ENCODE data around the gene CCDC157.

Gene CCDC157

GRCh38 chr22:30333707-30334087 is 23.1 kb upstream of the CCDC157 start:
- Histone ChIP-seq H3K27me3 (ENCODE audit: insufficient read depth, low read length) (no peaks in the 10 kb centered on the region), H3K27ac (ENCODE audit: low read depth, low read length, poor library complexity, severe bottlenecking) (no peak overlapping the region), H2AFZ (ENCODE audit: low read length) (no peak overlapping the region), H3K9ac (ENCODE audit: low read length) (no peak overlapping the region), H3K4me2 (ENCODE audit: low read length) (no peak overlapping the region), H3F3A (ENCODE audit: insufficient read depth, low read length) (no peaks in the 10 kb centered on the region), H3K4me3 (ENCODE audit: low read depth, low read length, poor library complexity, severe bottlenecking) (no peak overlapping the region), H4K20me1 (ENCODE audit: insufficient read depth, low read length) (no peaks in the 10 kb centered on the region), H3K9me3 (ENCODE audit: low read length) (no peaks in the 10 kb centered on the region), H3K79me2 (ENCODE audit: insufficient read depth, low read length) (no peaks in the 10 kb centered on the region), H3K4me1 (ENCODE audit: insufficient read depth, low read length, severe bottlenecking) (no peaks in the 10 kb centered on the region), H3K36me3 (ENCODE audit: insufficient read depth, low read length) (peaks cover 82% of the 10 kb centered on the region), H3K9me2 (ENCODE audit: low read depth, low read length) (no peaks in the 10 kb centered on the region)
- no peak for TF ChIP-seq CTCF (IDR thresholded peaks at IDR 0.05; ENCODE audit: low read length)
- TF ChIP-seq EZH2 (IDR thresholded peaks at IDR 0.05; ENCODE audit: borderline replicate concordance, low read length), result no peak

- Histone ChIP-seq H3K9me3 (ENCODE audit: low read length) (no peaks in the 10 kb centered on the region), H3K9me2 (ENCODE audit: low read depth, low read length) (no peaks in the 10 kb centered on the region), H3K27me3 (ENCODE audit: insufficient read depth, low read length) (no peaks in the 10 kb centered on the region), H3K4me1 (ENCODE audit: insufficient read depth, low read length, severe bottlenecking) (no peaks in the 10 kb centered on the region), H2AFZ (ENCODE audit: low read length) (no peak overlapping the region), H3K36me3 (ENCODE audit: insufficient read depth, low read length) (peaks cover 88% of the 10 kb centered on the region), H3K9ac (ENCODE audit: low read length) (no peak overlapping the region), H3F3A (ENCODE audit: insufficient read depth, low read length) (no peaks in the 10 kb centered on the region), H3K4me2 (ENCODE audit: low read length) (no peak overlapping the region), H3K4me3 (ENCODE audit: low read depth, low read length, poor library complexity, severe bottlenecking) (no peak overlapping the region), H3K79me2 (ENCODE audit: insufficient read depth, low read length) (no peaks in the 10 kb centered on the region), H3K27ac (ENCODE audit: low read depth, low read length, poor library complexity, severe bottlenecking) (no peak overlapping the region), H4K20me1 (ENCODE audit: insufficient read depth, low read length) (no peaks in the 10 kb centered on the region)
- TF ChIP-seq EZH2 (IDR thresholded peaks at IDR 0.05; ENCODE audit: borderline replicate concordance, low read length) (no peak), CTCF (IDR thresholded peaks at IDR 0.05; ENCODE audit: low read length) (no peak)
These were observed 22.2 kb upstream of the CCDC157 start for GRCh38 chr22:30334646-30335045.

- H3K36me3 ChIP-seq (ENCODE audit: insufficient read depth, low read length), result peaks cover 91% of the 10 kb centered on the region
- H3K79me2 ChIP-seq (ENCODE audit: insufficient read depth, low read length), result no peaks in the 10 kb centered on the region
These were observed 21.6 kb upstream of the CCDC157 start for GRCh38 chr22:30335236-30335635.

More at GRCh38 chr22:30335236-30335635, 21.6 kb upstream of the CCDC157 start:
- no peak overlapping the region for H3K4me3 ChIP-seq (ENCODE audit: low read depth, low read length, poor library complexity, severe bottlenecking)
- no peaks in the 10 kb centered on the region for H3K4me1 ChIP-seq (ENCODE audit: insufficient read depth, low read length, severe bottlenecking)
- H3K9ac ChIP-seq (ENCODE audit: low read length), result no peak overlapping the region
- no peaks in the 10 kb centered on the region for H4K20me1 ChIP-seq (ENCODE audit: insufficient read depth, low read length)
- no peaks in the 10 kb centered on the region for H3F3A ChIP-seq (ENCODE audit: insufficient read depth, low read length)
- no peaks in the 10 kb centered on the region for H3K9me2 ChIP-seq (ENCODE audit: low read depth, low read length)
- no peak overlapping the region for H3K4me2 ChIP-seq (ENCODE audit: low read length)
- H3K27ac ChIP-seq (ENCODE audit: low read depth, low read length, poor library complexity, severe bottlenecking), result no peak overlapping the region
- TF ChIP-seq EZH2 (IDR thresholded peaks at IDR 0.05; ENCODE audit: borderline replicate concordance, low read length) (no peak), CTCF (IDR thresholded peaks at IDR 0.05; ENCODE audit: low read length) (no peak)
- H2AFZ ChIP-seq (ENCODE audit: low read length), result no peak overlapping the region
- H3K9me3 ChIP-seq (ENCODE audit: low read length), result no peaks in the 10 kb centered on the region
- no peaks in the 10 kb centered on the region for H3K27me3 ChIP-seq (ENCODE audit: insufficient read depth, low read length)
